Neural cell (in vitro differentiated cells): ENCODE data around the gene RRP7A. TPM values are rescaled to one million over a fixed set of nuclear protein-coding genes. Genes with fewer than 3 reads are reported as not detected.
"Not testable (repeated sequence)": the region's sequence is repeated elsewhere in the genome, so short reads cannot be mapped to it uniquely, and the experiment has no call there.

ENCODE experiments used
- H2AFZ ChIP-seq: fragments of 200-600, 300-800 bp; sonication (generic), shearing (Covaris generic); 2 replicates; pipeline ENCODE4 v1.6.0; 2014; ENCODE audit warnings: low read depth, mild to moderate bottlenecking, antibody characterized with exemption, low read length, moderate library complexity
- H3F3A ChIP-seq: fragments of 200-600 bp; shearing (Covaris generic); 2 replicates; pipeline ENCODE4 v1.6.1; 2016; ENCODE audit warnings: mild to moderate bottlenecking, moderate library complexity, mixed read lengths, antibody characterized with exemption, low read length; ENCODE audit not compliant: insufficient read depth, poor library complexity, severe bottlenecking
- H3K27ac ChIP-seq: fragments of 200-600, 300-800 bp; sonication (generic), shearing (Covaris generic); 2 replicates; pipeline ENCODE4 v1.5.1; 2014; ENCODE audit warnings: mild to moderate bottlenecking, low read length, moderate library complexity
- H3K27me3 ChIP-seq: fragments of 300-800, 200-600 bp; sonication (generic), shearing (Covaris generic); 2 replicates; pipeline ENCODE4 v1.6.0; 2014; ENCODE audit warnings: mild to moderate bottlenecking, low read depth, low read length, moderate library complexity; ENCODE audit not compliant: insufficient read depth
- H3K36me3 ChIP-seq: fragments of 300-800, 200-600 bp; sonication (generic), shearing (Covaris generic); 2 replicates; pipeline ENCODE4 v1.5.1; 2014; ENCODE audit warnings: mild to moderate bottlenecking, antibody characterized with exemption, low read length, moderate library complexity; ENCODE audit not compliant: insufficient read depth
- H3K4me2 ChIP-seq: fragments of 300-800, 200-600 bp; sonication (generic), shearing (Covaris generic); 2 replicates; pipeline ENCODE4 v1.6.0; 2014; ENCODE audit warnings: mild to moderate bottlenecking, low read length
- H3K4me3 ChIP-seq: fragments of 300-800, 200-600 bp; sonication (generic), shearing (Covaris generic); 2 replicates; pipeline ENCODE4 v1.5.1; 2014; ENCODE audit warnings: mild to moderate bottlenecking, low read length, moderate library complexity
- H3K79me2 ChIP-seq: fragments of 200-600 bp; shearing (Covaris generic); replicated peaks from 2 replicates; pipeline ENCODE4 v1.6.0; 2014; ENCODE audit warnings: mild to moderate bottlenecking, low read length, moderate library complexity; ENCODE audit not compliant: insufficient read depth
- H3K9ac ChIP-seq: fragments of 300-800, 200-600 bp; sonication (generic), shearing (Covaris generic); 2 replicates; pipeline ENCODE4 v1.6.1; 2016; ENCODE audit warnings: mild to moderate bottlenecking, low read length, mixed read lengths
- H3K9me2 ChIP-seq: fragments of 200-600 bp; shearing (Covaris generic); 2 replicates; pipeline ENCODE4 v1.6.1; 2016; ENCODE audit warnings: mild to moderate bottlenecking, low read length, mixed read lengths; ENCODE audit not compliant: insufficient read depth
- H3K9me3 ChIP-seq: fragments of 200-600, 300-800 bp; sonication (generic), shearing (Covaris generic); 2 replicates; pipeline ENCODE4 v1.6.1; 2016; ENCODE audit warnings: mild to moderate bottlenecking, mixed run types, low read length, moderate library complexity, mixed read lengths
- H4K20me1 ChIP-seq: fragments of 200-600 bp; shearing (Covaris generic); 2 replicates; pipeline ENCODE4 v1.6.1; 2016; ENCODE audit warnings: mild to moderate bottlenecking, mixed run types; ENCODE audit not compliant: insufficient read depth
- CTCF ChIP-seq: fragments of 450-650 bp; IDR thresholded peaks from 2 replicates; pipeline ENCODE4 v1.5.1; 2014; ENCODE audit warnings: antibody characterized with exemption, mild to moderate bottlenecking, moderate library complexity; ENCODE audit not compliant: poor library complexity, severe bottlenecking
- EZH2 ChIP-seq: fragments of 200-600, 300-800 bp; shearing (Covaris generic), sonication (generic); IDR thresholded peaks from 2 replicates; pipeline ENCODE4 v1.6.1; 2014; ENCODE audit warnings: antibody characterized with exemption, low read length, borderline replicate concordance, mild to moderate bottlenecking; ENCODE audit not compliant: insufficient read depth, poor library complexity, severe bottlenecking
- MXI1 ChIP-seq: fragments of 450-650 bp; conservative IDR thresholded peaks from 2 replicates; pipeline ENCODE4 v1.6.1; 2014; ENCODE audit warnings: antibody characterized with exemption, mild to moderate bottlenecking; ENCODE audit not compliant: poor library complexity, severe bottlenecking
- POLR2AphosphoS5 ChIP-seq: IDR thresholded peaks from 2 replicates; pipeline ENCODE4 v1.6.1; 2012
- RAD21 ChIP-seq: fragments of 450-650 bp; conservative IDR thresholded peaks from 2 replicates; pipeline ENCODE4 v1.6.1; 2014; ENCODE audit warnings: antibody characterized with exemption, mild to moderate bottlenecking, moderate library complexity
- REST ChIP-seq: IDR thresholded peaks from 2 replicates; pipeline ENCODE4 v1.6.1; 2012; ENCODE audit warnings: borderline replicate concordance
- SMC3 ChIP-seq: fragments of 450-650 bp; conservative IDR thresholded peaks from 2 replicates; pipeline ENCODE4 v1.6.1; 2014; ENCODE audit warnings: antibody characterized with exemption, mild to moderate bottlenecking, moderate library complexity; ENCODE audit not compliant: poor library complexity
- TAF1 ChIP-seq: IDR thresholded peaks from 2 replicates; pipeline ENCODE4 v1.6.1; 2012; ENCODE audit warnings: low read depth
- polyA plus RNA-seq: library from polyadenylated mRNA; depleted of rRNA; stranded (reverse); fragments of >200 nt; gene quantifications from 2 replicates; pipeline ENCODE4 v1.2.3, GENCODE V29; 2014

RRP7A gene
- polyA plus RNA-seq, 1 donor from 2014 or later, result 27.8 TPM

- not testable (repeated sequence) for H3K27ac ChIP-seq, H3K36me3 ChIP-seq
Measured at GRCh38 chr22:42512273-42512990, 7.2 kb downstream of the RRP7A start.

GRCh38 chr22:42511401-42511891 is 8.2 kb downstream of the RRP7A start:
- H3K9ac ChIP-seq, result no peak overlapping the region
- H3K9me3 ChIP-seq, result no peaks in the 10 kb centered on the region
- H3K4me2 ChIP-seq, result no peak overlapping the region
- no peaks in the 10 kb centered on the region for H3F3A ChIP-seq
- no peak for TF ChIP-seq CTCF
- no peak for TF ChIP-seq SMC3
- TF ChIP-seq EZH2, result no peak
- TF ChIP-seq REST, result no peak
- no peak for TF ChIP-seq RAD21
- no peak for TF ChIP-seq POLR2AphosphoS5
- no peak for TF ChIP-seq TAF1
- no peak for TF ChIP-seq MXI1
- no peaks in the 10 kb centered on the region for H3K36me3 ChIP-seq
- H3K27ac ChIP-seq, result no peak overlapping the region
- H4K20me1 ChIP-seq, result no peaks in the 10 kb centered on the region
- no peaks in the 10 kb centered on the region for H3K27me3 ChIP-seq
- no peak overlapping the region for H3K4me3 ChIP-seq
- no peaks in the 10 kb centered on the region for H3K79me2 ChIP-seq
- no peaks in the 10 kb centered on the region for H3K9me2 ChIP-seq
- H2AFZ ChIP-seq, result no peak overlapping the region

More at GRCh38 chr22:42512273-42512990, 7.2 kb downstream of the RRP7A start:
- H3K4me2 ChIP-seq, H3K27me3 ChIP-seq, H3K79me2 ChIP-seq, H3K4me3 ChIP-seq, H3K9me2 ChIP-seq, H3K9ac ChIP-seq, H2AFZ ChIP-seq, H3K9me3 ChIP-seq, H4K20me1 ChIP-seq, H3F3A ChIP-seq: not testable (repeated sequence)
- TF ChIP-seq SMC3 (peak; percentile 54), CTCF (peak; percentile 54), RAD21 (peak; percentile 55)
